HEK293 (cell line): ENCODE data around the gene JAML.
A peak's percentile ranks its signal among the peaks of the same experiment; 100 is the strongest.

ENCODE experiments used
- FEZF1 ChIP-seq: fragments of 450-650 bp; formaldehyde crosslinking; IDR thresholded peaks from 2 replicates; pipeline ENCODE4 v1.5.1; 2016; ENCODE audit warnings: missing biosample characterization, missing genetic modification characterization
- GLIS1 ChIP-seq: fragments of 450-650 bp; formaldehyde crosslinking; IDR thresholded peaks from 2 replicates; pipeline ENCODE4 v1.5.1; 2016; ENCODE audit warnings: missing biosample characterization, missing genetic modification characterization
- HOXC10 ChIP-seq: sonication (generic); formaldehyde crosslinking; IDR thresholded peaks from 2 replicates; pipeline ENCODE4 v1.8.1; 2023; ENCODE audit warnings: mild to moderate bottlenecking, missing genetic modification reagents
- KLF1 ChIP-seq: fragments of 450-650 bp; formaldehyde crosslinking; IDR thresholded peaks from 2 replicates; pipeline ENCODE4 v1.5.1; 2016; ENCODE audit warnings: missing biosample characterization, missing genetic modification characterization
- SP2 ChIP-seq: fragments of 450-650 bp; formaldehyde crosslinking; IDR thresholded peaks from 2 replicates; pipeline ENCODE4 v1.5.1; 2016; ENCODE audit warnings: missing biosample characterization, missing genetic modification characterization
- SP7 ChIP-seq: fragments of 450-650 bp; formaldehyde crosslinking; IDR thresholded peaks from 2 replicates; pipeline ENCODE4 v1.5.1; 2016; ENCODE audit warnings: missing biosample characterization, missing genetic modification characterization
- TRIM28 ChIP-seq: IDR thresholded peaks from 2 replicates; pipeline ENCODE4 v1.6.1; 2011; ENCODE audit warnings: low read length, control low read depth, borderline replicate concordance
- YY1 ChIP-seq: fragments of 450-650 bp; formaldehyde crosslinking; IDR thresholded peaks from 2 replicates; pipeline ENCODE4 v1.5.1; 2018; ENCODE audit warnings: missing biosample characterization, missing genetic modification characterization
- ZBTB17 ChIP-seq: fragments of 450-650 bp; formaldehyde crosslinking; IDR thresholded peaks from 2 replicates; pipeline ENCODE4 v1.5.1; 2016; ENCODE audit warnings: missing biosample characterization, missing genetic modification characterization
- ZBTB7A ChIP-seq: fragments of 450-650 bp; formaldehyde crosslinking; IDR thresholded peaks from 2 replicates; pipeline ENCODE4 v1.5.1; 2016; ENCODE audit warnings: low read depth, missing biosample characterization, missing genetic modification characterization
- ZBTB8A ChIP-seq: fragments of 450-650 bp; formaldehyde crosslinking; IDR thresholded peaks from 2 replicates; pipeline ENCODE4 v1.5.1; 2016; ENCODE audit warnings: missing biosample characterization, missing genetic modification characterization
- ZNF121 ChIP-seq: fragments of 450-650 bp; formaldehyde crosslinking; IDR thresholded peaks from 2 replicates; pipeline ENCODE4 v1.5.1; 2016; ENCODE audit warnings: missing biosample characterization, missing genetic modification characterization
- ZNF174 ChIP-seq: fragments of 450-650 bp; formaldehyde crosslinking; IDR thresholded peaks from 2 replicates; pipeline ENCODE4 v1.5.0; 2017; ENCODE audit warnings: missing biosample characterization, mild to moderate bottlenecking, missing genetic modification characterization
- ZNF184 ChIP-seq: fragments of 450-650 bp; IDR thresholded peaks from 2 replicates; pipeline ENCODE4 v1.5.1; 2018; ENCODE audit warnings: missing biosample characterization, mild to moderate bottlenecking, missing genetic modification characterization
- ZNF2 ChIP-seq: fragments of 450-650 bp; formaldehyde crosslinking; IDR thresholded peaks from 2 replicates; pipeline ENCODE4 v1.5.1; 2016; ENCODE audit warnings: missing biosample characterization, missing genetic modification characterization
- ZNF324 ChIP-seq: fragments of 450-650 bp; formaldehyde crosslinking; IDR thresholded peaks from 2 replicates; pipeline ENCODE4 v1.5.1; 2016; ENCODE audit warnings: missing biosample characterization, missing genetic modification characterization
- ZNF341 ChIP-seq: fragments of 450-650 bp; formaldehyde crosslinking; IDR thresholded peaks from 2 replicates; pipeline ENCODE4; 2016; ENCODE audit warnings: low read depth, missing biosample characterization, missing genetic modification characterization
- ZNF501 ChIP-seq: fragments of 450-650 bp; formaldehyde crosslinking; IDR thresholded peaks from 2 replicates; pipeline ENCODE4 v1.5.1; 2016; ENCODE audit warnings: missing biosample characterization, missing genetic modification characterization
- ZNF558 ChIP-seq: fragments of 450-650 bp; formaldehyde crosslinking; IDR thresholded peaks from 2 replicates; pipeline ENCODE4 v1.5.1; 2016; ENCODE audit warnings: missing biosample characterization, missing genetic modification characterization
- ZNF624 ChIP-seq: fragments of 450-650 bp; formaldehyde crosslinking; IDR thresholded peaks from 2 replicates; pipeline ENCODE4 v1.5.1; 2017; ENCODE audit warnings: missing biosample characterization, missing genetic modification characterization
- ZNF629 ChIP-seq: fragments of 450-650 bp; formaldehyde crosslinking; IDR thresholded peaks from 2 replicates; pipeline ENCODE4 v1.5.1; 2017; ENCODE audit warnings: missing biosample characterization, missing genetic modification characterization
- ZNF660 ChIP-seq: fragments of 450-650 bp; IDR thresholded peaks from 2 replicates; pipeline ENCODE4 v1.5.1; 2018; ENCODE audit warnings: missing biosample characterization, mild to moderate bottlenecking, missing genetic modification characterization
- ZNF747 ChIP-seq: fragments of 450-650 bp; formaldehyde crosslinking; IDR thresholded peaks from 2 replicates; pipeline ENCODE4 v1.5.1; 2016; ENCODE audit warnings: missing biosample characterization, missing genetic modification characterization
- ZNF76 ChIP-seq: fragments of 450-650 bp; formaldehyde crosslinking; IDR thresholded peaks from 2 replicates; pipeline ENCODE4; 2016; ENCODE audit warnings: low read depth, missing biosample characterization, missing genetic modification characterization, borderline replicate concordance
- ZNF843 ChIP-seq: fragments of 450-650 bp; formaldehyde crosslinking; IDR thresholded peaks from 2 replicates; pipeline ENCODE4 v1.5.1; 2016; ENCODE audit warnings: missing biosample characterization, missing genetic modification characterization
- ZXDB ChIP-seq: fragments of 450-650 bp; formaldehyde crosslinking; IDR thresholded peaks from 2 replicates; pipeline ENCODE4 v1.5.1; 2016; ENCODE audit warnings: missing biosample characterization, missing genetic modification characterization
- TF ChIP-seq, protein P1 (sequence below): IDR thresholded peaks from 2 replicates; pipeline ENCODE4 v1.6.1; 2011; ENCODE audit warnings: mild to moderate bottlenecking, low read depth, low read length, borderline replicate concordance
- TF ChIP-seq, protein P2 (sequence below): fragments of 450-650 bp; formaldehyde crosslinking; IDR thresholded peaks from 2 replicates; pipeline ENCODE4 v1.5.1; 2016; ENCODE audit warnings: missing biosample characterization, missing genetic modification characterization
- TF ChIP-seq, protein P3 (sequence below): fragments of 450-650 bp; formaldehyde crosslinking; IDR thresholded peaks from 2 replicates; pipeline ENCODE4 v1.5.1; 2016; ENCODE audit warnings: missing biosample characterization, missing genetic modification characterization
- TF ChIP-seq, protein P4 (sequence below): fragments of 450-650 bp; formaldehyde crosslinking; IDR thresholded peaks from 2 replicates; pipeline ENCODE4 v1.5.1; 2017; ENCODE audit warnings: missing biosample characterization, missing genetic modification characterization
- TF ChIP-seq, protein P5 (sequence below): fragments of 450-650 bp; formaldehyde crosslinking; IDR thresholded peaks from 2 replicates; pipeline ENCODE4 v1.5.1; 2016; ENCODE audit warnings: missing biosample characterization, missing genetic modification characterization

JAML gene

DNA sequence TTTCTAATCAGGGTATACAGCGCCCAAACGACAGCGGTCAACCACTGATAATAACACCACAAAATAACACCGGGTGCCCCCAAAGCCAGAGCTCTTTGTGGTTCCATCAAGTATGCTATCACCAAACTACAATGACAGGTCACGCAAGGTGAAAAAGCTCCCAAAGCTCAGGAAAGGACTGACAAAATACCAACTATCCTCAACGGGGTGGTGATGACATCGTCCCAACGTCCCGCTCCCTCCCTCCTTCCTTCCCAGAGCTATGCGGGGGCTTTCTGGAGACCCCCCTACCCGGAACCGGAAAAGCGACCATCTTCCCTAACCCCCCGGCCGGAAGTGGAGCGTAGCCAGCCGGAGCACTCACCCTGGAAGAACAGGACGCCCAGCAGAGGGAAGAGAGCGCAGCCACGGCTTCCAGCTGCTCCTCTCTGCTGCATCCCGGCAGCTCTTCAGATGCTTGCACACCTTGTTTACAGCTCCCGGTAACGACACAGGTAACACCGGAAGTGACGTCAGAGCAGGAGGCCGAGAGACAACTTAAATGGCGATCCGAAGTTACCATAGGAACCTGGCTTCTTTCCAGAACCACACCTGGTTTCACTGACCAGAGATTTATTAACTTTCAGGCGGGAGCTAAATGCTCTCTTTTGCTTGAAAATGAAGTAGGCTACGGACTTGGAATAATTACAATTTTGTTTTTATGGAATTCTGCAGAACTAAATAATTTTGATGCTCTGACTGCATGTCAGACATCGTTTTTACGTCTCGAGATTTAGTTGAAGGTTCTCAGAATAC is 27.2 kb upstream of the JAML start, which contains the start of gene MPZL3 (continued):
- TF ChIP-seq, protein P1, sequence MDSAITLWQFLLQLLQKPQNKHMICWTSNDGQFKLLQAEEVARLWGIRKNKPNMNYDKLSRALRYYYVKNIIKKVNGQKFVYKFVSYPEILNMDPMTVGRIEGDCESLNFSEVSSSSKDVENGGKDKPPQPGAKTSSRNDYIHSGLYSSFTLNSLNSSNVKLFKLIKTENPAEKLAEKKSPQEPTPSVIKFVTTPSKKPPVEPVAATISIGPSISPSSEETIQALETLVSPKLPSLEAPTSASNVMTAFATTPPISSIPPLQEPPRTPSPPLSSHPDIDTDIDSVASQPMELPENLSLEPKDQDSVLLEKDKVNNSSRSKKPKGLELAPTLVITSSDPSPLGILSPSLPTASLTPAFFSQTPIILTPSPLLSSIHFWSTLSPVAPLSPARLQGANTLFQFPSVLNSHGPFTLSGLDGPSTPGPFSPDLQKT = peak; percentile 62; the same call in 1 of the 2 replicates
- TF ChIP-seq, protein P2, sequence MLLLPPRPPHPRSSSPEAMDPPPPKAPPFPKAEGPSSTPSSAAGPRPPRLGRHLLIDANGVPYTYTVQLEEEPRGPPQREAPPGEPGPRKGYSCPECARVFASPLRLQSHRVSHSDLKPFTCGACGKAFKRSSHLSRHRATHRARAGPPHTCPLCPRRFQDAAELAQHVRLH (tag by site-specific recombination) = peak; percentile 100
- peak; percentile 21; the same call in 1 of the 2 replicates for TF ChIP-seq ZNF843
- peak; percentile 65; the same call in 1 of the 2 replicates for TF ChIP-seq ZBTB7A (tag by site-specific recombination)
- TF ChIP-seq, protein P3, sequence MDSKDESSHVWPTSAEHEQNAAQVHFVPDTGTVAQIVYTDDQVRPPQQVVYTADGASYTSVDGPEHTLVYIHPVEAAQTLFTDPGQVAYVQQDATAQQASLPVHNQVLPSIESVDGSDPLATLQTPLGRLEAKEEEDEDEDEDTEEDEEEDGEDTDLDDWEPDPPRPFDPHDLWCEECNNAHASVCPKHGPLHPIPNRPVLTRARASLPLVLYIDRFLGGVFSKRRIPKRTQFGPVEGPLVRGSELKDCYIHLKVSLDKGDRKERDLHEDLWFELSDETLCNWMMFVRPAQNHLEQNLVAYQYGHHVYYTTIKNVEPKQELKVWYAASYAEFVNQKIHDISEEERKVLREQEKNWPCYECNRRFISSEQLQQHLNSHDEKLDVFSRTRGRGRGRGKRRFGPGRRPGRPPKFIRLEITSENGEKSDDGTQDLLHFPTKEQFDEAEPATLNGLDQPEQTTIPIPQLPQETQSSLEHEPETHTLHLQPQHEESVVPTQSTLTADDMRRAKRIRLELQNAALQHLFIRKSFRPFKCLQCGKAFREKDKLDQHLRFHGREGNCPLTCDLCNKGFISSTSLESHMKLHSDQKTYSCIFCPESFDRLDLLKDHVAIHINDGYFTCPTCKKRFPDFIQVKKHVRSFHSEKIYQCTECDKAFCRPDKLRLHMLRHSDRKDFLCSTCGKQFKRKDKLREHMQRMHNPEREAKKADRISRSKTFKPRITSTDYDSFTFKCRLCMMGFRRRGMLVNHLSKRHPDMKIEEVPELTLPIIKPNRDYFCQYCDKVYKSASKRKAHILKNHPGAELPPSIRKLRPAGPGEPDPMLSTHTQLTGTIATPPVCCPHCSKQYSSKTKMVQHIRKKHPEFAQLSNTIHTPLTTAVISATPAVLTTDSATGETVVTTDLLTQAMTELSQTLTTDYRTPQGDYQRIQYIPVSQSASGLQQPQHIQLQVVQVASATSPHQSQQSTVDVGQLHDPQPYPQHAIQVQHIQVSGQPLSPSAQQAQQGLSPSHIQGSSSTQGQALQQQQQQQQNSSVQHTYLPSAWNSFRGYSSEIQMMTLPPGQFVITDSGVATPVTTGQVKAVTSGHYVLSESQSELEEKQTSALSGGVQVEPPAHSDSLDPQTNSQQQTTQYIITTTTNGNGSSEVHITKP (tag by site-specific recombination) = peak; percentile 31; the same call in 1 of the 2 replicates
- TF ChIP-seq ZNF629 (tag by site-specific recombination) = peak; percentile 98
- TF ChIP-seq ZNF660 = peak; percentile 13; the same call in 1 of the 2 replicates
- no peak for TF ChIP-seq HOXC10 (CRISPR knock-in tag)
- TF ChIP-seq SP7 (tag by site-specific recombination) = peak; percentile 35; the same call in 1 of the 2 replicates
- TF ChIP-seq ZBTB17 (tag by site-specific recombination) = peak; percentile 90
- peak; percentile 83 for TF ChIP-seq SP2
- TF ChIP-seq ZNF324 (tag by site-specific recombination) = peak; percentile 37; the same call in 1 of the 2 replicates
- TF ChIP-seq ZNF341 = peak; percentile 75
- TF ChIP-seq ZNF2 = peak; percentile 59; the same call in 1 of the 2 replicates
- TF ChIP-seq ZNF174 (tag by site-specific recombination) = no peak
- no peak for TF ChIP-seq ZNF747 (tag by site-specific recombination)
- no peak for TF ChIP-seq ZNF624 (tag by site-specific recombination)
- 0 out of 2 replicates have a peak, but pooled peaks have one; percentile 13 for TF ChIP-seq ZBTB8A (tag by site-specific recombination)
- TF ChIP-seq, protein P4, sequence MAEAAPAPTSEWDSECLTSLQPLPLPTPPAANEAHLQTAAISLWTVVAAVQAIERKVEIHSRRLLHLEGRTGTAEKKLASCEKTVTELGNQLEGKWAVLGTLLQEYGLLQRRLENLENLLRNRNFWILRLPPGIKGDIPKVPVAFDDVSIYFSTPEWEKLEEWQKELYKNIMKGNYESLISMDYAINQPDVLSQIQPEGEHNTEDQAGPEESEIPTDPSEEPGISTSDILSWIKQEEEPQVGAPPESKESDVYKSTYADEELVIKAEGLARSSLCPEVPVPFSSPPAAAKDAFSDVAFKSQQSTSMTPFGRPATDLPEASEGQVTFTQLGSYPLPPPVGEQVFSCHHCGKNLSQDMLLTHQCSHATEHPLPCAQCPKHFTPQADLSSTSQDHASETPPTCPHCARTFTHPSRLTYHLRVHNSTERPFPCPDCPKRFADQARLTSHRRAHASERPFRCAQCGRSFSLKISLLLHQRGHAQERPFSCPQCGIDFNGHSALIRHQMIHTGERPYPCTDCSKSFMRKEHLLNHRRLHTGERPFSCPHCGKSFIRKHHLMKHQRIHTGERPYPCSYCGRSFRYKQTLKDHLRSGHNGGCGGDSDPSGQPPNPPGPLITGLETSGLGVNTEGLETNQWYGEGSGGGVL (tag by site-specific recombination) = 0 out of 2 replicates have a peak, but pooled peaks have one; percentile 46
- TF ChIP-seq ZNF121 (tag by site-specific recombination) = no peak
- TF ChIP-seq ZNF558 = no peak
- no peak for TF ChIP-seq ZNF184 (tag by site-specific recombination)
- peak; percentile 34; the same call in 1 of the 2 replicates for TF ChIP-seq TRIM28
- peak; percentile 75; the same call in 1 of the 2 replicates for TF ChIP-seq ZXDB (tag by site-specific recombination)
- TF ChIP-seq ZNF501 (tag by site-specific recombination) = no peak
- TF ChIP-seq GLIS1 = peak; percentile 19; the same call in 1 of the 2 replicates
- TF ChIP-seq, protein P5, sequence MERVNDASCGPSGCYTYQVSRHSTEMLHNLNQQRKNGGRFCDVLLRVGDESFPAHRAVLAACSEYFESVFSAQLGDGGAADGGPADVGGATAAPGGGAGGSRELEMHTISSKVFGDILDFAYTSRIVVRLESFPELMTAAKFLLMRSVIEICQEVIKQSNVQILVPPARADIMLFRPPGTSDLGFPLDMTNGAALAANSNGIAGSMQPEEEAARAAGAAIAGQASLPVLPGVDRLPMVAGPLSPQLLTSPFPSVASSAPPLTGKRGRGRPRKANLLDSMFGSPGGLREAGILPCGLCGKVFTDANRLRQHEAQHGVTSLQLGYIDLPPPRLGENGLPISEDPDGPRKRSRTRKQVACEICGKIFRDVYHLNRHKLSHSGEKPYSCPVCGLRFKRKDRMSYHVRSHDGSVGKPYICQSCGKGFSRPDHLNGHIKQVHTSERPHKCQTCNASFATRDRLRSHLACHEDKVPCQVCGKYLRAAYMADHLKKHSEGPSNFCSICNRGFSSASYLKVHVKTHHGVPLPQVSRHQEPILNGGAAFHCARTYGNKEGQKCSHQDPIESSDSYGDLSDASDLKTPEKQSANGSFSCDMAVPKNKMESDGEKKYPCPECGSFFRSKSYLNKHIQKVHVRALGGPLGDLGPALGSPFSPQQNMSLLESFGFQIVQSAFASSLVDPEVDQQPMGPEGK (tag by site-specific recombination) = peak; percentile 99
- no peak for TF ChIP-seq KLF1 (tag by site-specific recombination)
- peak; percentile 62; the same call in 1 of the 2 replicates for TF ChIP-seq ZNF76
- peak; percentile 54 for TF ChIP-seq FEZF1 (tag by site-specific recombination)
- TF ChIP-seq YY1 (tag by site-specific recombination) = peak; percentile 75
